Ramos (cell line): ENCODE results near the gene NPW.
"Not testable (repeated sequence)": the region's sequence is repeated elsewhere in the genome, so short reads cannot be mapped to it uniquely, and the experiment has no call there.

ENCODE experiments used
- in situ Hi-C: fragments of 300-500 bp; cut with MboI; formaldehyde crosslinking; loops from one replicate; pipeline ENCODE4 v1.14.3; 2022; ENCODE audit warnings: low sequenced_read_pairs; ENCODE audit not compliant: unreplicated experiment

NPW gene

GRCh38 chr16:2032285-2033056 is 12.9 kb downstream of the NPW start:
- in situ Hi-C loops: no loop called here

- in situ Hi-C loops: no loop called here
Measured at GRCh38 chr16:2033057-2033908, 13.7 kb downstream of the NPW start.

GRCh38 chr16:2033909-2034695 is 14.5 kb downstream of the NPW start:
- in situ Hi-C loops: not testable (repeated sequence)

- in situ Hi-C loops: no loop called here
Measured at GRCh38 chr16:2034696-2035430, 15.3 kb downstream of the NPW start.

GRCh38 chr16:2035431-2036199 is 16.0 kb downstream of the NPW start:
- in situ Hi-C loops: no loop called here

GRCh38 chr16:2036200-2036966 is 16.8 kb downstream of the NPW start:
- in situ Hi-C loops: no loop called here

- in situ Hi-C loops: no loop called here
Measured at GRCh38 chr16:2037115-2037514, 17.5 kb downstream of the NPW start.

GRCh38 chr16:2037647-2038381 is 18.2 kb downstream of the NPW start:
- in situ Hi-C loops: no loop called here

- in situ Hi-C loops: no loop called here
Measured at GRCh38 chr16:2038382-2039231, 19.0 kb downstream of the NPW start.

- in situ Hi-C loops: no loop called here
Measured at GRCh38 chr16:2039274-2040031, 19.9 kb downstream of the NPW start.

- in situ Hi-C loops: no loop called here
Measured at GRCh38 chr16:2040041-2040786, 20.6 kb downstream of the NPW start.

- in situ Hi-C loops: no loop called here
Measured at GRCh38 chr16:2040787-2041522, 21.4 kb downstream of the NPW start.

GRCh38 chr16:2042171-2042985 is 22.8 kb downstream of the NPW start:
- in situ Hi-C loops: no loop called here

GRCh38 chr16:2042986-2043666 is 23.5 kb downstream of the NPW start:
- in situ Hi-C loops: no loop called here
